ENCODE results near the gene PIEZO1.

The PIEZO1 gene

GRCh38 chr16:88747588-88748301 lies 37.3 kb downstream of the PIEZO1 start:
- peak; percentile 40 for DNase-seq

- DNase-seq, result no peak
These were observed 38.5 kb downstream of the PIEZO1 start for GRCh38 chr16:88746506-88746905.

- no peak for DNase-seq
These were observed 40.2 kb downstream of the PIEZO1 start for GRCh38 chr16:88744577-88745521.

- DNase-seq, result peak; percentile 24
These were observed 41.1 kb downstream of the PIEZO1 start for GRCh38 chr16:88743693-88744576.

GRCh38 chr16:88742896-88743605 lies 42.0 kb downstream of the PIEZO1 start:
- no peak for DNase-seq

- no peak for DNase-seq
These were observed 43.7 kb downstream of the PIEZO1 start for GRCh38 chr16:88741368-88741767.

- no peak for DNase-seq
These were observed 44.3 kb downstream of the PIEZO1 start for GRCh38 chr16:88740727-88741055.

GRCh38 chr16:88739977-88740726 lies 44.9 kb downstream of the PIEZO1 start:
- no peak for DNase-seq

GRCh38 chr16:88739139-88739976 lies 45.7 kb downstream of the PIEZO1 start:
- no peak for DNase-seq

GRCh38 chr16:88738151-88739084 lies 46.6 kb downstream of the PIEZO1 start:
- DNase-seq, result no peak

- peak; percentile 28 for DNase-seq
These were observed 47.5 kb downstream of the PIEZO1 start for GRCh38 chr16:88737298-88738150.

GRCh38 chr16:88736496-88736895 lies 48.5 kb downstream of the PIEZO1 start:
- no peak for DNase-seq

- no peak for DNase-seq
These were observed 48.9 kb downstream of the PIEZO1 start for GRCh38 chr16:88736088-88736487.

GRCh38 chr16:88735616-88736015 lies 49.4 kb downstream of the PIEZO1 start:
- DNase-seq, result no peak

GRCh38 chr16:88735121-88735520 lies 49.9 kb downstream of the PIEZO1 start:
- no peak for DNase-seq

GRCh38 chr16:88734361-88734728 lies 50.7 kb downstream of the PIEZO1 start:
- DNase-seq, result no peak

GRCh38 chr16:88733630-88734360 lies 51.2 kb downstream of the PIEZO1 start:
- no peak for DNase-seq

GRCh38 chr16:88732961-88733294 lies 52.1 kb downstream of the PIEZO1 start:
- DNase-seq, result no peak

Data from T1000 (cell line).